GM23338 (cell line): ENCODE data around the gene CEMIP2. TPM values are rescaled to one million over a fixed set of nuclear protein-coding genes. Genes with fewer than 3 reads are reported as not detected.

ENCODE experiments used
- ATAC-seq: fragments of 200-7000 bp; cut with Tn5 transposase; 3 replicates; pipeline ENCODE4 v1.9.1; 2020
- DNase-seq: peaks from one replicate; pipeline ENCODE4 v3.0.0-alpha.2; 2015; ENCODE audit warnings: low spot score
- H2AFZ ChIP-seq: fragments of 200-600 bp; sonication (generic); 2 replicates; pipeline ENCODE4 v1.8.0; 2016; ENCODE audit warnings: antibody characterized with exemption, mild to moderate bottlenecking, moderate library complexity
- H3F3A ChIP-seq: fragments of 200-600 bp; sonication (generic); replicated peaks from 2 replicates; pipeline ENCODE4 v1.8.0; 2017; ENCODE audit warnings: antibody characterized with exemption, mixed run types, low read depth
- H3K27ac ChIP-seq: fragments of 200-600 bp; sonication (generic); 2 replicates; pipeline ENCODE4 v1.6.1; 2016; ENCODE audit warnings: low read depth
- H3K27me3 ChIP-seq: fragments of 200-600 bp; sonication (generic); 2 replicates; pipeline ENCODE4 v1.8.0; 2016; ENCODE audit warnings: mild to moderate bottlenecking, mixed run types, moderate library complexity; ENCODE audit not compliant: insufficient read depth
- H3K36me3 ChIP-seq: fragments of 200-600 bp; sonication (generic); 2 replicates; pipeline ENCODE4 v1.8.0; 2016; ENCODE audit warnings: mild to moderate bottlenecking; ENCODE audit not compliant: insufficient read depth
- H3K4me1 ChIP-seq: fragments of 200-600 bp; sonication (generic); 2 replicates; pipeline ENCODE4 v1.8.0; 2016; ENCODE audit warnings: mild to moderate bottlenecking, moderate library complexity; ENCODE audit not compliant: insufficient read depth
- H3K4me2 ChIP-seq: fragments of 200-600 bp; sonication (generic); 2 replicates; pipeline ENCODE4 v1.7.1; 2017; ENCODE audit warnings: mixed run types
- H3K4me3 ChIP-seq: fragments of 200-600 bp; sonication (generic); 2 replicates; pipeline ENCODE4 v1.6.1; 2016; ENCODE audit warnings: mixed run types
- H3K79me2 ChIP-seq: fragments of 200-600 bp; sonication (generic); replicated peaks from 2 replicates; pipeline ENCODE4 v1.8.0; 2017; ENCODE audit warnings: mild to moderate bottlenecking; ENCODE audit not compliant: insufficient read depth
- H3K9me2 ChIP-seq: fragments of 200-600 bp; sonication (generic); 2 replicates; pipeline ENCODE4 v1.8.0; 2017; ENCODE audit not compliant: insufficient read depth
- H4K20me1 ChIP-seq: fragments of 200-600 bp; sonication (generic); replicated peaks from 2 replicates; pipeline ENCODE4 v1.8.0; 2017; ENCODE audit warnings: mild to moderate bottlenecking; ENCODE audit not compliant: insufficient read depth
- H3K27ac Mint-ChIP-seq: 2 replicates; pipeline ENCODE4 v1.8.0; 2020; ENCODE audit warnings: inconsistent platforms, mild to moderate bottlenecking, moderate library complexity, mixed read lengths
- H3K27me3 Mint-ChIP-seq: 3 replicates; pipeline ENCODE4 v1.8.0; 2022; ENCODE audit warnings: low read depth, mild to moderate bottlenecking, moderate library complexity, mixed read lengths, inconsistent platforms; ENCODE audit not compliant: insufficient read depth, poor library complexity
- H3K36me3 Mint-ChIP-seq: 3 replicates; pipeline ENCODE4 v1.8.0; 2021; ENCODE audit warnings: low read depth, mild to moderate bottlenecking, inconsistent platforms, moderate library complexity, mixed read lengths
- H3K4me1 Mint-ChIP-seq: 3 replicates; pipeline ENCODE4 v1.8.0; 2020; ENCODE audit warnings: mild to moderate bottlenecking, inconsistent platforms, mixed read lengths
- H3K4me3 Mint-ChIP-seq: 3 replicates; pipeline ENCODE4 v1.8.0; 2021; ENCODE audit warnings: moderate library complexity, mild to moderate bottlenecking, inconsistent platforms, mixed read lengths
- H3K9me3 Mint-ChIP-seq: 3 replicates; pipeline ENCODE4 v1.8.0; 2020; ENCODE audit warnings: moderate library complexity, mild to moderate bottlenecking, inconsistent platforms, mixed read lengths
- CREB1 ChIP-seq: fragments of 250-450 bp; sonication (Bioruptor Pico); IDR thresholded peaks from 2 replicates; pipeline ENCODE4 v1.5.0; 2020; ENCODE audit warnings: low read depth, mild to moderate bottlenecking, moderate library complexity
- EZH2 ChIP-seq: fragments of 200-600 bp; sonication (generic); IDR thresholded peaks from one replicate; pipeline ENCODE4 v1.8.0; 2017; ENCODE audit warnings: antibody characterized with exemption, mild to moderate bottlenecking, low read depth; ENCODE audit not compliant: unreplicated experiment
- EZH2phosphoT487 ChIP-seq: fragments of 200-600 bp; sonication (generic); IDR thresholded peaks from one replicate; pipeline ENCODE4 v1.8.1; 2018; ENCODE audit warnings: antibody characterized with exemption; ENCODE audit not compliant: unreplicated experiment
- JUNB ChIP-seq: IDR thresholded peaks from one replicate; pipeline ENCODE4 v1.6.1; 2016; ENCODE audit warnings: antibody characterized with exemption; ENCODE audit not compliant: unreplicated experiment
- NANOG ChIP-seq: IDR thresholded peaks from 2 replicates; pipeline ENCODE4 v1.6.1; 2016; ENCODE audit warnings: antibody characterized with exemption, borderline replicate concordance
- POLR2AphosphoS5 ChIP-seq: IDR thresholded peaks from 2 replicates; pipeline ENCODE4 v1.6.1; 2016; ENCODE audit warnings: antibody characterized with exemption, low read depth
- STAT1 ChIP-seq: IDR thresholded peaks from one replicate; pipeline ENCODE4 v1.6.1; 2016; ENCODE audit warnings: antibody characterized with exemption; ENCODE audit not compliant: unreplicated experiment
- ZNF114 ChIP-seq: fragments of 250-450 bp; sonication (Bioruptor Pico); IDR thresholded peaks from 2 replicates; pipeline ENCODE4 v1.5.0; 2020; ENCODE audit warnings: mild to moderate bottlenecking, moderate library complexity
- ZNF331 ChIP-seq: fragments of 250-450 bp; sonication (Bioruptor Pico); IDR thresholded peaks from 2 replicates; pipeline ENCODE4 v1.5.0; 2020; ENCODE audit warnings: low read depth, mild to moderate bottlenecking, moderate library complexity
- polyA plus RNA-seq: library from polyadenylated mRNA; unstranded; fragments of >200 nt; fragmentation: Nextera tagmentation; extraction: Ambion mirVana; gene quantifications from 2 replicates; pipeline ENCODE4 v1.2.1, GENCODE V29; 2016
- total RNA-seq: library from RNA; depleted of rRNA; stranded (reverse); fragments of >200 nt; shearing (Covaris generic); gene quantifications from 2 replicates; pipeline ENCODE4 v1.2.3, GENCODE V29; 2014
- TF ChIP-seq, protein P1 (sequence below), 2 experiments: fragments of 200-600 bp in 1 of 2; sonication (generic) in 1 of 2; conservative IDR thresholded peaks; 2 replicates each; pipeline versions ENCODE4 v1.5.1 to v1.6.1; 2016 to 2017; ENCODE audit warnings: antibody characterized with exemption in 2 of 2, low read depth in 2 of 2, mild to moderate bottlenecking in 2 of 2, moderate library complexity in 1 of 2
- TF ChIP-seq, protein P2 (sequence below): fragments of 250-450 bp; sonication (Bioruptor Pico); IDR thresholded peaks from 2 replicates; pipeline ENCODE4 v1.5.0; 2020; ENCODE audit warnings: mild to moderate bottlenecking, moderate library complexity
- TF ChIP-seq, protein P3 (sequence below): IDR thresholded peaks from one replicate; pipeline ENCODE4 v1.6.1; 2018; ENCODE audit warnings: antibody characterized with exemption; ENCODE audit not compliant: unreplicated experiment
- TF ChIP-seq, protein P4 (sequence below): IDR thresholded peaks from 2 replicates; pipeline ENCODE4 v1.6.1; 2016; ENCODE audit warnings: antibody characterized with exemption

CEMIP2 gene
- total and polyA plus RNA-seq, 2 experiments from 2014 or later = 23.0 to 76.7 TPM

DNA sequence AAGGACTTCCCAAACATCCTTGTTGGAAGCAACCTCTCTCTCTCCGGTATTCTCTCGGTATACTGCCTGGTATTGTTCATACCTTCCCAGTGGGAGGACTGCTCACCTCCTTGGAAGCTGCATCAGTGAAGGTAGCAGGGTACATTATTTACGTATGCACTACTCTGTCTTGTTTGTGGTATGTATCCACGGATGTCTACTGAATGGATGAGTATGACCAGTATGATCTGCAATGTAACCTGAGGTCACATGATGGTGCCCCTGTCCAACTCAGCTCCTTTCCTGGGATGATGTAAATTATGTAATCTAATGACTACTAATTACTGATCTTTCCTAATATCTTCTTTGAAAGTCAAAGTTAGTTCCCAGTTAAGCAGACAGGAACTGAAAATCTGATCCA is 32.1 kb downstream of the CEMIP2 start:
- Mint-ChIP-seq H3K4me3 (no peak overlapping the region), H3K27ac (no peak overlapping the region; the same call in 1 of the 2 replicates), H3K36me3 (peaks cover 56% of the 10 kb centered on the region), H3K4me1 (peaks cover 8% of the 10 kb centered on the region; the same call in 2 of the 3 replicates), H3K27me3 (no peaks in the 10 kb centered on the region), H3K9me3 (no peaks in the 10 kb centered on the region)
- no peak overlapping the region for H3K27ac ChIP-seq
- no peak overlapping the region for H2AFZ ChIP-seq
- no peak overlapping the region for H3K4me3 ChIP-seq
- DNase-seq (no peak), ATAC-seq (no peak)
- TF ChIP-seq, protein P1, sequence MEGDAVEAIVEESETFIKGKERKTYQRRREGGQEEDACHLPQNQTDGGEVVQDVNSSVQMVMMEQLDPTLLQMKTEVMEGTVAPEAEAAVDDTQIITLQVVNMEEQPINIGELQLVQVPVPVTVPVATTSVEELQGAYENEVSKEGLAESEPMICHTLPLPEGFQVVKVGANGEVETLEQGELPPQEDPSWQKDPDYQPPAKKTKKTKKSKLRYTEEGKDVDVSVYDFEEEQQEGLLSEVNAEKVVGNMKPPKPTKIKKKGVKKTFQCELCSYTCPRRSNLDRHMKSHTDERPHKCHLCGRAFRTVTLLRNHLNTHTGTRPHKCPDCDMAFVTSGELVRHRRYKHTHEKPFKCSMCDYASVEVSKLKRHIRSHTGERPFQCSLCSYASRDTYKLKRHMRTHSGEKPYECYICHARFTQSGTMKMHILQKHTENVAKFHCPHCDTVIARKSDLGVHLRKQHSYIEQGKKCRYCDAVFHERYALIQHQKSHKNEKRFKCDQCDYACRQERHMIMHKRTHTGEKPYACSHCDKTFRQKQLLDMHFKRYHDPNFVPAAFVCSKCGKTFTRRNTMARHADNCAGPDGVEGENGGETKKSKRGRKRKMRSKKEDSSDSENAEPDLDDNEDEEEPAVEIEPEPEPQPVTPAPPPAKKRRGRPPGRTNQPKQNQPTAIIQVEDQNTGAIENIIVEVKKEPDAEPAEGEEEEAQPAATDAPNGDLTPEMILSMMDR (conservative IDR thresholded peaks at IDR 0.05; ENCODE audit: low read depth in 2 of 2) = no peak
- TF ChIP-seq, protein P2, sequence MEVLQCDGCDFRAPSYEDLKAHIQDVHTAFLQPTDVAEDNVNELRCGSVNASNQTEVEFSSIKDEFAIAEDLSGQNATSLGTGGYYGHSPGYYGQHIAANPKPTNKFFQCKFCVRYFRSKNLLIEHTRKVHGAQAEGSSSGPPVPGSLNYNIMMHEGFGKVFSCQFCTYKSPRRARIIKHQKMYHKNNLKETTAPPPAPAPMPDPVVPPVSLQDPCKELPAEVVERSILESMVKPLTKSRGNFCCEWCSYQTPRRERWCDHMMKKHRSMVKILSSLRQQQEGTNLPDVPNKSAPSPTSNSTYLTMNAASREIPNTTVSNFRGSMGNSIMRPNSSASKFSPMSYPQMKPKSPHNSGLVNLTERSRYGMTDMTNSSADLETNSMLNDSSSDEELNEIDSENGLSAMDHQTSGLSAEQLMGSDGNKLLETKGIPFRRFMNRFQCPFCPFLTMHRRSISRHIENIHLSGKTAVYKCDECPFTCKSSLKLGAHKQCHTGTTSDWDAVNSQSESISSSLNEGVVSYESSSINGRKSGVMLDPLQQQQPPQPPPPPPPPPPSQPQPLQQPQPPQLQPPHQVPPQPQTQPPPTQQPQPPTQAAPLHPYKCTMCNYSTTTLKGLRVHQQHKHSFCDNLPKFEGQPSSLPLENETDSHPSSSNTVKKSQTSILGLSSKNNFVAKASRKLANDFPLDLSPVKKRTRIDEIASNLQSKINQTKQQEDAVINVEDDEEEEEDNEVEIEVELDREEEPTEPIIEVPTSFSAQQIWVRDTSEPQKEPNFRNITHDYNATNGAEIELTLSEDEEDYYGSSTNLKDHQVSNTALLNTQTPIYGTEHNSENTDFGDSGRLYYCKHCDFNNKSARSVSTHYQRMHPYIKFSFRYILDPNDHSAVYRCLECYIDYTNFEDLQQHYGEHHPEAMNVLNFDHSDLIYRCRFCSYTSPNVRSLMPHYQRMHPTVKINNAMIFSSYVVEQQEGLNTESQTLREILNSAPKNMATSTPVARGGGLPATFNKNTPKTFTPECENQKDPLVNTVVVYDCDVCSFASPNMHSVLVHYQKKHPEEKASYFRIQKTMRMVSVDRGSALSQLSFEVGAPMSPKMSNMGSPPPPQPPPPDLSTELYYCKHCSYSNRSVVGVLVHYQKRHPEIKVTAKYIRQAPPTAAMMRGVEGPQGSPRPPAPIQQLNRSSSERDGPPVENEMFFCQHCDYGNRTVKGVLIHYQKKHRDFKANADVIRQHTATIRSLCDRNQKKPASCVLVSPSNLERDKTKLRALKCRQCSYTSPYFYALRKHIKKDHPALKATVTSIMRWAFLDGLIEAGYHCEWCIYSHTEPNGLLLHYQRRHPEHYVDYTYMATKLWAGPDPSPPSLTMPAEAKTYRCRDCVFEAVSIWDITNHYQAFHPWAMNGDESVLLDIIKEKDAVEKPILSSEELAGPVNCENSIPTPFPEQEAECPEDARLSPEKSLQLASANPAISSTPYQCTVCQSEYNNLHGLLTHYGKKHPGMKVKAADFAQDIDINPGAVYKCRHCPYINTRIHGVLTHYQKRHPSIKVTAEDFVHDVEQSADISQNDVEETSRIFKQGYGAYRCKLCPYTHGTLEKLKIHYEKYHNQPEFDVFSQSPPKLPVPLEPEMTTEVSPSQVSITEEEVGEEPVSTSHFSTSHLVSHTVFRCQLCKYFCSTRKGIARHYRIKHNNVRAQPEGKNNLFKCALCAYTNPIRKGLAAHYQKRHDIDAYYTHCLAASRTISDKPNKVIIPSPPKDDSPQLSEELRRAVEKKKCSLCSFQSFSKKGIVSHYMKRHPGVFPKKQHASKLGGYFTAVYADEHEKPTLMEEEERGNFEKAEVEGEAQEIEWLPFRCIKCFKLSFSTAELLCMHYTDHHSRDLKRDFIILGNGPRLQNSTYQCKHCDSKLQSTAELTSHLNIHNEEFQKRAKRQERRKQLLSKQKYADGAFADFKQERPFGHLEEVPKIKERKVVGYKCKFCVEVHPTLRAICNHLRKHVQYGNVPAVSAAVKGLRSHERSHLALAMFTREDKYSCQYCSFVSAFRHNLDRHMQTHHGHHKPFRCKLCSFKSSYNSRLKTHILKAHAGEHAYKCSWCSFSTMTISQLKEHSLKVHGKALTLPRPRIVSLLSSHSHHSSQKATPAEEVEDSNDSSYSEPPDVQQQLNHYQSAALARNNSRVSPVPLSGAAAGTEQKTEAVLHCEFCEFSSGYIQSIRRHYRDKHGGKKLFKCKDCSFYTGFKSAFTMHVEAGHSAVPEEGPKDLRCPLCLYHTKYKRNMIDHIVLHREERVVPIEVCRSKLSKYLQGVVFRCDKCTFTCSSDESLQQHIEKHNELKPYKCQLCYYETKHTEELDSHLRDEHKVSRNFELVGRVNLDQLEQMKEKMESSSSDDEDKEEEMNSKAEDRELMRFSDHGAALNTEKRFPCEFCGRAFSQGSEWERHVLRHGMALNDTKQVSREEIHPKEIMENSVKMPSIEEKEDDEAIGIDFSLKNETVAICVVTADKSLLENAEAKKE = no peak
- TF ChIP-seq ZNF331 (CRISPR knock-in tag) (no peak), EZH2phosphoT487 (no peak), NANOG (no peak), POLR2AphosphoS5 (no peak), STAT1 (no peak), EZH2 (no peak), ZNF114 (CRISPR knock-in tag) (no peak), JUNB (no peak), CREB1 (no peak)
- TF ChIP-seq, protein P3, sequence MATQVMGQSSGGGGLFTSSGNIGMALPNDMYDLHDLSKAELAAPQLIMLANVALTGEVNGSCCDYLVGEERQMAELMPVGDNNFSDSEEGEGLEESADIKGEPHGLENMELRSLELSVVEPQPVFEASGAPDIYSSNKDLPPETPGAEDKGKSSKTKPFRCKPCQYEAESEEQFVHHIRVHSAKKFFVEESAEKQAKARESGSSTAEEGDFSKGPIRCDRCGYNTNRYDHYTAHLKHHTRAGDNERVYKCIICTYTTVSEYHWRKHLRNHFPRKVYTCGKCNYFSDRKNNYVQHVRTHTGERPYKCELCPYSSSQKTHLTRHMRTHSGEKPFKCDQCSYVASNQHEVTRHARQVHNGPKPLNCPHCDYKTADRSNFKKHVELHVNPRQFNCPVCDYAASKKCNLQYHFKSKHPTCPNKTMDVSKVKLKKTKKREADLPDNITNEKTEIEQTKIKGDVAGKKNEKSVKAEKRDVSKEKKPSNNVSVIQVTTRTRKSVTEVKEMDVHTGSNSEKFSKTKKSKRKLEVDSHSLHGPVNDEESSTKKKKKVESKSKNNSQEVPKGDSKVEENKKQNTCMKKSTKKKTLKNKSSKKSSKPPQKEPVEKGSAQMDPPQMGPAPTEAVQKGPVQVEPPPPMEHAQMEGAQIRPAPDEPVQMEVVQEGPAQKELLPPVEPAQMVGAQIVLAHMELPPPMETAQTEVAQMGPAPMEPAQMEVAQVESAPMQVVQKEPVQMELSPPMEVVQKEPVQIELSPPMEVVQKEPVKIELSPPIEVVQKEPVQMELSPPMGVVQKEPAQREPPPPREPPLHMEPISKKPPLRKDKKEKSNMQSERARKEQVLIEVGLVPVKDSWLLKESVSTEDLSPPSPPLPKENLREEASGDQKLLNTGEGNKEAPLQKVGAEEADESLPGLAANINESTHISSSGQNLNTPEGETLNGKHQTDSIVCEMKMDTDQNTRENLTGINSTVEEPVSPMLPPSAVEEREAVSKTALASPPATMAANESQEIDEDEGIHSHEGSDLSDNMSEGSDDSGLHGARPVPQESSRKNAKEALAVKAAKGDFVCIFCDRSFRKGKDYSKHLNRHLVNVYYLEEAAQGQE = no peak
- TF ChIP-seq, protein P4, sequence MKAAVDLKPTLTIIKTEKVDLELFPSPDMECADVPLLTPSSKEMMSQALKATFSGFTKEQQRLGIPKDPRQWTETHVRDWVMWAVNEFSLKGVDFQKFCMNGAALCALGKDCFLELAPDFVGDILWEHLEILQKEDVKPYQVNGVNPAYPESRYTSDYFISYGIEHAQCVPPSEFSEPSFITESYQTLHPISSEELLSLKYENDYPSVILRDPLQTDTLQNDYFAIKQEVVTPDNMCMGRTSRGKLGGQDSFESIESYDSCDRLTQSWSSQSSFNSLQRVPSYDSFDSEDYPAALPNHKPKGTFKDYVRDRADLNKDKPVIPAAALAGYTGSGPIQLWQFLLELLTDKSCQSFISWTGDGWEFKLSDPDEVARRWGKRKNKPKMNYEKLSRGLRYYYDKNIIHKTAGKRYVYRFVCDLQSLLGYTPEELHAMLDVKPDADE = no peak
- H3K4me1 ChIP-seq = no peaks in the 10 kb centered on the region; the same call in 1 of the 2 replicates
- no peaks in the 10 kb centered on the region for H3K27me3 ChIP-seq
- no peaks in the 10 kb centered on the region for H3F3A ChIP-seq
- H4K20me1 ChIP-seq = peaks cover 4% of the 10 kb centered on the region; the same call in 1 of the 2 replicates
- H3K36me3 ChIP-seq = 0 out of 2 replicates have a peak, but pooled peaks cover 9% of the 10 kb centered on the region
- peaks cover 30% of the 10 kb centered on the region for H3K79me2 ChIP-seq
- H3K9me2 ChIP-seq = no peaks in the 10 kb centered on the region
- no peak overlapping the region for H3K4me2 ChIP-seq
